Stimulated activated CD4-positive, alpha-beta T cell treated with anti-CD3 and anti-CD28 coated beads, TNF-alpha, amount 100 ng/mL, for 4 hours (primary cell): ENCODE results near the gene CTAG2.
"Not testable (repeated sequence)": the region's sequence is repeated elsewhere in the genome, so short reads cannot be mapped to it uniquely, and the experiment has no call there.

Experiments
- DNase-seq, 3 experiments: peaks; one replicate each; pipeline ENCODE4 v3.0.0-alpha.2; 2020; ENCODE audit warnings: low read depth in 3 of 3

Gene CTAG2

GRCh38 chrX:154653413-154653812 is at the start of gene CTAG2:
CTAG2 (minus strand) TSS chrX:154653579; CDS start chrX:154653515, 64 bp downstream.
- DNase-seq = not testable (repeated sequence)

DNA sequence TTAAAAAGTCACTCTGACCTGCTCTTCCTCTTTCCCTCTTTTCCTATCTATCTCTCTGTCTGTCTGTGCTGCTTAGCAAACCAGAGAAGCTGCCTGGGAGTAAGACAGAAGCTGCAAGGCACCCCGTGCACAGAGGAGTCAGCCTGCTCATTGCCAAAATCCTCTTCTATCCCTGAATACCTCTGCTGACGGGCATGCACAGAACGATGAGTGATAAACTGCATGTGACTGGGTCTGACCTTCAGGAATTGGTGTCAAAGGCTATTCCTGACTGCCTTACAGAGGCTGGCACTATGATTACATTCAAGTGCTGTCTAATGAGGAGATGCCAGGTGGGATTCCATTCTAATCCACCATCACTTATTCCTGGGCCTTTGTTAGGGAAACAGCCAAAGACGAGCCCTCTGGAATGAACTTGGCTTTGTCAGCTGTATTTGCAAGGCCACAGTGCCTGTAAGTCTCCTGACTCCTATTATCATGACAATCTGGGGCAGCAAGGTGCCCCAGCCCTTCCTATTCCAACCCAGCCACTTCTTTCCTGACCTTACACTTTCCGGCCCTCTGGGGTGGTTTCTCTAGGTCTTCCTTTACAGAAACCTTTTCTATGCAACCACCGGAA is 45.4 kb upstream of the CTAG2 start:
- no peak for DNase-seq

DNA sequence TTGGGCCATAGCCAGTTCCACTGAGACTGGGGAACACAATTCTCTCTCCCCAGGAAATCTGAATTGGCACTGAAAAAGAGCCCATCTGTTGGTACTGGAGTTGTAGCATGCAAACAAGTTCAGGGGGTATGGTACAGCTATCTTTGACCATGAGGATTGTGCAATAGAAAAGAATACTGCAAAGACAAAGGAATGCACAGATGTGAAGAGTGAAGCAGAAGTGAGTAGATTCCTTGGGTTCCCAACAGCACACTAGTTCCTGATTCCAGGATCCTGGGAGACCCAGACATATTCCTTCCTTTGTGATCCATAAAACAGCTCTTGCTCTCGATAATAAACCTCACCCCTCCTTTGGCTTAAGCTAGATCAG is 43.3 kb upstream of the CTAG2 start:
- no peak for DNase-seq

DNA sequence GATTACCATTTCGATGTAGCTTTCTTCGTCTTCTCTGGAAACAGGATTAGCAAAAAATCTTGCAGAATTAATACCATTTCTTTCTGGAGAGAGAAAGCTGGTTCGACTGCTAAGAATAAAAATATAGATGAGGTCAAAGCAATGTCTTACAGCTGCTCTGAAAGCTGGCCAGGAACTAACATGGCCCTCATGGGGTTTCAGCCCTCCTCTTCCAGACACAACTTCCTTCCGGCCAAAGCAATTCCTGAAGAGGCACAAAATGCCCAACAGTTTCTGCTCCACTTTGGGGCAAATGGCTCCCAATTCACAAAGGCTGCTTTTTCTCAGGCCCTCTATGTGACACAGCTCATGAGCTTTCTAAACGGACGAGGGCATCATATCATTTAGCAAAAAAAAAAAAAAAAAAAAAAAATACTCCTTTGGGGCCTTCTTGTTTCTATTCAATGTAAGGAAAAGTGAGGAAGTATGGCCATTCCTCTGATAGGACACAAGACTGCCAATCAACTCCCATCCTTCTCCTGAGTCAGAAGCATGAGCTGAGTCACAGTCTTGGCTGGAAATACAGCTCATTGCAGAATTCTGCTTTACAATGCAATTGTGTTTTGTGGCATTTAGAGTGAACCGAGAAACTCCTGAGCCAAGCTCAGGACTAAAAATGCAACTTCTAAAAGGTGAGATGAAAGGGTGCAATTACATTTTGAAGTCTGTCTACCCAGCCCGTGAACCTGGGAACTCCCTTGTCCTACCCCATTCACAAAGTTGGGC is 42.7 kb upstream of the CTAG2 start:
- DNase-seq = no peak

GRCh38 chrX:154693394-154693793 is 40.0 kb upstream of the CTAG2 start:
- no peak for DNase-seq

DNA sequence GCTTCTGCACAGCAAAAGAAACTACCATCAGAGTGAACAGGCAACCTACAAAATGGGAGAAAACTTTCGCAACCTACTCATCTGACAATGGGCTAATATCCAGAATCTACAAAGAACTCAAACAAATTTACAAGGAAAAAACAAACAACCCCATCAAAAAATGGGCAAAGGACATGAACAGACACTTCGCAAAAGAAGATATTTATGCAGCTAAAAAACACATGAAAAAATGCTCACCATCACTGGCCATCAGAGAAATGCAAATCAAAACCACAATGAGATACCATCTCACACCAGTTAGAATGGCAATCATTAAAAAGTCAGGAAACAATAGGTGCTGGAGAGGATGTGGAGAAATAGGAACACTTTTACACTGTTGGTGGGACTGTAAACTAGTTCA is 37.1 kb upstream of the CTAG2 start:
- DNase-seq = not testable (repeated sequence)

DNA sequence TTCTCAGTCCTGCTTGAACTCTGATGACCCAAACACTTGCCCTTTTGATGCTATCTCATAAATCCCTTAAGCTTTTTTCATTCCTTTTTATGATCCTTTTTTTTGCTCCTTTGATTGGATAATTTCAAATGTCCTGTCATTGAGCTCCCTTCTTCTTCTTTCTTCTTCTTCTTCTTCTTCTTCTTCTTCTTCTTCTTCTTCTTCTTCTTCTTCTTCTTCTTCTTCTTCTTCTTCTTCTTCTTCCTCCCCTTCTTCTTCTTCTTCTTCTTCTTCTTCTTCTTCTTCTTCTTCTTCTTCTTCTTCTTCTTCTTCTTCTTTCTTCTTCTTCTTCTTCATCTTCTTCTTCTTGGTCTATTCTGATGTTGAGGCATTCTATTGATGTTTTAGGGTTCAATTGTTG is 18.7 kb upstream of the CTAG2 start:
- DNase-seq = not testable (repeated sequence)

GRCh38 chrX:154670848-154671247 is 17.5 kb upstream of the CTAG2 start:
- DNase-seq = not testable (repeated sequence)

GRCh38 chrX:154661899-154662298 is 8.5 kb upstream of the CTAG2 start:
- DNase-seq = no peak

DNA sequence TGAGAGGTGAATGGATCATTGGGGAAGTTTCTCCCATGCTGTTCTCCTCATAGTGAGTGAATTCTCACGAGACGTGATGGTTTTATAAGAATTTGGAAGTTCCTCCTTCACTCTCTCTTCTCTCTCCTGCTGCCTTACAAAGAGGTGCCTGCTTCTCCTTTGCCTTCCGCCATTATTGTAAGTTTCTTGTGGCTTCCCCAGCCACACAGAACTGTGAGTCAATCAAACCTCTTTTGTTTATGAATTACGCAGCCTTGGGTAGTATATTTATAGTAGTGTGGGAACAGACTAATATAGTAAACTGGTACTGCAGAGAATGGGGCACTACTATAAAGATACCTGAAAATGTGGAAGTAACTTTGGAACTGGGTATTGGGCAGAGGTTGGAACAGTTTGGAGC is 7.8 kb upstream of the CTAG2 start:
- DNase-seq = no peak

- no peak for DNase-seq
Observed at GRCh38 chrX:154660541-154660940, 7.2 kb upstream of the CTAG2 start.

DNA sequence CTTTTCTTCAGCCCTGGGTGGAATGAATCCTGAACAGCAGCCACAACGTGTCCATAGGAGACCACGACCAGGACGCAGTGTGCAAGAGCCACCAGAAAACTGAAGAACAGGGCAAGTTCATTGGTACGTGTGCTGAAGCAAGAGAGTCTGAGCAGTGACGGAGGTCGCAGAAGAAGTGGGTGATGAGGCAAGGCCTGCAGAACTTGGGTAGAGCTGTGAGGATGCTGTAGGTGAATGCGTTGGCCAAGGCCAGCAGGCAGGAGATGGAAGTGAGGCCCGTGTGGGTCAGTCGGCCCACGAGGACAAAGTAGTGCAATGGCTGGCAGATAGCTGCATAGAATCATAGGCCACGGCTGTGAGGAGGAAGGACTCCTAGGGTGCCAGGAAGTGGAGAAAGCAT is 5.6 kb upstream of the CTAG2 start:
- no peak for DNase-seq

- no peak for DNase-seq
Observed at GRCh38 chrX:154658187-154658586, 4.8 kb upstream of the CTAG2 start.

DNA sequence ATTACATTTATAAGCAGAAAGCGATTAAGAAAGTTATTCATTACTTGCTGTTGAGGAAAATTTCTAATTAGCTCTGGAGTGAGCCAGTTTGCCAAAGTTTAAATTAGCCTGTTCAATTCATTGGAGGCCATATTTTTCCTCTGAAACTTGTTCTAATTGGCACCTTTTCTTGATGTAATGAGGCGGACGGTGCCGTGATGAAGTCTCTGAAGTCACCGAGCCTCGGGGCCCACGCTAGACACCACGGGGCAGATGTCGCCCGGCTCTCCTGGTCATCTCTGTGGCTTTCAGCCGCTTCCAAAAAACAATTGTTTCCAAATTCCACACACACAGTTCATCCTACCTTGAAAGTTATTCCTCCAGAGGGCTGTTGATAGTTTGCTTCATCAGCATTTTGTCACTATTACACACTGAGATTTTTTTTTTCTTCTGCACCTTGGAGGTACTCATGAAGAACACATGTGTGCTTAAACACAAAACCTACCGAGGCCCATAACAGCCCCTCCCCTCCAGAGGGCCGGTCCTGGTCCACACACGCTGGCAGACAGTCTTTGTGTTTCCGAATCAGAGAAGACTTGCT is 3.9 kb upstream of the CTAG2 start:
- no peak for DNase-seq

DNA sequence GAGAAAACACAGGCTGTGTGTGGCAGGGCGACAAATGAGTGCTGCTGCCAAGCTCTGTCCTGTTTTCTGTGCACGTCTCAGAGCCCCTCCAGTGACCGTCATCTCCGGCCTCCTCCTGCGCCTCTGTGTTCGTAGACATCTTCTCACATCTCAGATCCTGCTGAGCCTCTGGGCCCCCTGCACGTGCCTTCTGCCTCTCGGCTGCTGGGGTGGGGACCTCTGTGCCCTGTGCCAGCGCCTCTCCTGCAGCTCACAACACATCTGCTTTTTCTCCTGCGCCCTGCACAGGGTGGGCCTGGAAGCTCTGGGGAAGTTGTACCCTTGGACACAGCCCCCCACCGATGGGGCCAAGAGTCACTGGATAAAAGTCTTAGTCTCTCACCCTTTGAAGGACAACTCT is 2.4 kb upstream of the CTAG2 start:
- DNase-seq = no peak

GRCh38 chrX:154655346-154655745 is 2.0 kb upstream of the CTAG2 start:
- DNase-seq = no peak

- no peak for DNase-seq
Observed at GRCh38 chrX:154654925-154655324, 1.5 kb upstream of the CTAG2 start.

DNA sequence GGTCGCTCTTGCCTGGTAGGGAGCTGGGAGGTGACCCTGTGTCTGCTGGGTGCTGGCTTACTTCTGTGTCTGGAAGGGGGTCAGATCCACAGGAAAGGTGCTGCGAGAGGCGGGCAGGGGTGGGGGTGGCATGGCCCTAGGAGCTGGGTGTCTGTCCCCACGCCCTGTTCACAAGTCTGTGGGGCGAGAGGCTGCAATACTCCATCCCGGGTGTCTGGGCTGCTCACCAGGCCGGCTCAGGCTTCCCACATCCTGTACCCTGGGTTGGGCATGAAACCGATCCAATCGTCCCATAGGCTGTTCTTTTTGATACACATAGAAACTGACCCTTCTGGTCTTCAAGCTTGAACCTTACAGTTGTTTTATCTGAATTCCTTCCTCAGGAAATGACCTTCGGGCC is 993 bp upstream of the CTAG2 start:
- DNase-seq = no peak

GRCh38 chrX:154653048-154653401 is 354 bp downstream of the CTAG2 start:
- no peak for DNase-seq

GRCh38 chrX:154652311-154653047 is 900 bp downstream of the CTAG2 start:
- DNase-seq = no peak

DNA sequence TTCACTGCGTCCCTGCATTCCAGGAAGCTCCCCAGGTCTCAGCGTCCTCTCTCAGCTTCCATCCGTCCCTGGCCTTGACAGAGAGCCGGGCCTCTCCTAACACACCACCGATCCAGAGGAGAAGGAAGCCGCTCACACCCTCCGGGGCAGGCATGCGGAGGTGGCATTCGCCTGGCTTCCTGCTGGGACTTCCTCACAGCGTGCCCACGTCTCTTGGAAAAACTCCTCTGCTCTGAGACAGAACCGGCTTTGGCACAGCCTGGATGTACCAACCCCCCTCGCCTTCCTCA is 3.2 kb downstream of the CTAG2 start:
- DNase-seq = no peak

GRCh38 chrX:154649503-154650220 is 3.7 kb downstream of the CTAG2 start:
- no peak for DNase-seq
